Bronchial epithelial cell (primary cell): Measurements from ENCODE around the gene DRD1. TPM values are rescaled to one million over a fixed set of nuclear protein-coding genes. Genes with fewer than 3 reads are reported as not detected.

Experiments
- DNase-seq: peaks from one replicate; pipeline ENCODE4 v3.0.0-alpha.2; 2010; ENCODE audit warnings: low read depth
- FAIRE-seq: peaks from 2 replicates; lab custom pipeline; 2011; peaks lifted over from hg19 to GRCh38; lab: Jason Lieb, UNC
- H3K27me3 ChIP-seq: 2 replicates; pipeline ENCODE4 v1.5.1; 2011; ENCODE audit warnings: low read length; ENCODE audit not compliant: control insufficient read depth, insufficient read depth
- H3K36me3 ChIP-seq: 2 replicates; pipeline ENCODE4 v1.5.1; 2011; ENCODE audit warnings: low read length; ENCODE audit not compliant: control insufficient read depth, insufficient read depth
- H3K4me3 ChIP-seq: 2 replicates; pipeline ENCODE4 v1.5.1; 2011; ENCODE audit warnings: mild to moderate bottlenecking, low read depth, low read length, control low read depth
- CTCF ChIP-seq: IDR thresholded peaks from 2 replicates; pipeline ENCODE4 v1.5.1; 2011; ENCODE audit warnings: mild to moderate bottlenecking, moderate library complexity, low read length, control low read depth, inconsistent platforms; ENCODE audit not compliant: insufficient read depth, severe bottlenecking
- total RNA-seq: library from RNA; depleted of rRNA; stranded (reverse); fragments of >200 nt; gene quantifications from 2 replicates; pipeline ENCODE4 v1.2.1, GENCODE V29; 2014

Gene DRD1
- total RNA-seq, 1 donor from 2014 or later = not detected

- TF ChIP-seq CTCF = no peak
- Histone ChIP-seq H3K27me3 (no peaks in the 10 kb centered on the region), H3K4me3 (no peak overlapping the region), H3K36me3 (peaks cover 15% of the 10 kb centered on the region)
- FAIRE-seq (no peak), DNase-seq (no peak)
Measured at GRCh38 chr5:175487514-175488222, 43.7 kb upstream of the DRD1 start.

DNA sequence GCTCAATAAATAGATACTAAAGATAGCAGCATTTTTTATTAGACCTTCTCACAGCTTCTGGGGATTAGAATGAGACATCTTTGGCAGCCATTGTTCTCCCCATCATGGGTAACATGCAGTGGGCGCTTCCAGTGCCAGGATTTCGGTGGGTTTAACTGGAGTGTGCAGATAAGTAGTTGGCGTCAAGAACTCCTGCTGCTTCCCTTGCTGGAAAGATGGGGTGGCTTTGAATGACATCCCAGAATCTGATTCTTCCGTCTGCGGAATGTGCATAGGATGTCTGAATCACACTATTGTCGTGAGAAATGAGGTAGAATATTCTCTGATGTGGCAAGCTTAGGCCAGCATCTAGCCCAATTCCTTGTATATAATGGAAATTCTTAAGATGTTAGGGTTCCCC is 41.6 kb upstream of the DRD1 start:
- DNase-seq (no peak), FAIRE-seq (no peak)
- H3K4me3 ChIP-seq = no peak overlapping the region
- no peak for TF ChIP-seq CTCF
- H3K36me3 ChIP-seq = peaks cover 10% of the 10 kb centered on the region
- no peaks in the 10 kb centered on the region for H3K27me3 ChIP-seq

GRCh38 chr5:175484829-175485228 is 40.8 kb upstream of the DRD1 start:
- no peak for FAIRE-seq
- no peak for TF ChIP-seq CTCF
- H3K36me3 ChIP-seq = peaks cover 10% of the 10 kb centered on the region
- no peak for DNase-seq
- H3K27me3 ChIP-seq = no peaks in the 10 kb centered on the region
- H3K4me3 ChIP-seq = no peak overlapping the region

GRCh38 chr5:175484322-175484721 is 40.3 kb upstream of the DRD1 start:
- peaks cover 7% of the 10 kb centered on the region for H3K36me3 ChIP-seq
- FAIRE-seq (no peak), DNase-seq (no peak)
- no peak for TF ChIP-seq CTCF
- no peak overlapping the region for H3K4me3 ChIP-seq
- no peaks in the 10 kb centered on the region for H3K27me3 ChIP-seq

DNA sequence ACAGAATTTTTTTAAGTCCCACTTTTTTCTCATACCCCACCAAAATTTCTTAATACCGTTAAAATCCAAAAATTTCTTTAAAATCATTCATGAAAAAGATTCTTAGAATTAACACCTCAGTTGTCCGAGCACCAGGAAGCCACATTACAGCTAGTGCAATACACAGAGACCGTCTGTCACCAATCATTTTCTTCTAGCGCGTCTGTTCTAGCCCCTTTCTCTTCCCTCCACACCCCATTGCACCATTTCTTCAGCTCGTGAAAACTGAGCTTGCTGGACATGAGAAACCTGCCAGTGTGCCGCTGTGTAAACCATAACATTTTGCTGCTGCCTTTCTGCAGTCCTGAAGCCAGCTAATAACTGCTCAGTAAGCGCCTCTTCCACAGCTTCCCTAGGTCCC is 39.4 kb upstream of the DRD1 start:
- FAIRE-seq (no peak), DNase-seq (no peak)
- Histone ChIP-seq H3K36me3 (peaks cover 6% of the 10 kb centered on the region), H3K4me3 (no peak overlapping the region), H3K27me3 (no peaks in the 10 kb centered on the region)
- TF ChIP-seq CTCF = no peak
